Stimulated activated CD8-positive, alpha-beta memory T cell treated with anti-CD3 and anti-CD28 coated beads, Interleukin-2, amount 100 ng/mL, for 1 hour (primary cell): ENCODE data around the gene LRP5.

ENCODE experiments used
- DNase-seq, 2 donors: peaks; one replicate each; pipeline ENCODE4 v3.0.0-alpha.2; 2020; ENCODE audit warnings: low read depth in 2 of 2

Gene LRP5

GRCh38 chr11:68347345-68347744, 35.0 kb downstream of the LRP5 start:
- no peak for DNase-seq

GRCh38 chr11:68347841-68348240, 35.5 kb downstream of the LRP5 start:
- DNase-seq: no peak

GRCh38 chr11:68349461-68350249, 37.3 kb downstream of the LRP5 start:
- DNase-seq: no peak

- DNase-seq: no peak
These were observed 38.5 kb downstream of the LRP5 start for GRCh38 chr11:68350759-68351449.

GRCh38 chr11:68351450-68352275, 39.3 kb downstream of the LRP5 start:
- DNase-seq: no peak

GRCh38 chr11:68352591-68352990, 40.2 kb downstream of the LRP5 start:
- no peak for DNase-seq

- DNase-seq: no peak
These were observed 40.7 kb downstream of the LRP5 start for GRCh38 chr11:68353118-68353517.

- DNase-seq: no peak
These were observed 41.3 kb downstream of the LRP5 start for GRCh38 chr11:68353669-68354068.

GRCh38 chr11:68354148-68354872, 41.9 kb downstream of the LRP5 start:
- no peak for DNase-seq

GRCh38 chr11:68355471-68355870, 43.1 kb downstream of the LRP5 start:
- no peak for DNase-seq

- no peak for DNase-seq
These were observed 45.2 kb downstream of the LRP5 start for GRCh38 chr11:68357568-68357967.

GRCh38 chr11:68358416-68358815, 46.0 kb downstream of the LRP5 start:
- DNase-seq: no peak

GRCh38 chr11:68361702-68362101, 49.3 kb downstream of the LRP5 start:
- DNase-seq: no peak

- DNase-seq: no peak
These were observed 50.5 kb downstream of the LRP5 start for GRCh38 chr11:68362801-68363379.

- no peak for DNase-seq
These were observed 51.4 kb downstream of the LRP5 start for GRCh38 chr11:68363776-68364175.

GRCh38 chr11:68364581-68364980, 52.2 kb downstream of the LRP5 start:
- DNase-seq: no peak

- no peak for DNase-seq
These were observed 53.6 kb downstream of the LRP5 start for GRCh38 chr11:68365943-68366435.

GRCh38 chr11:68367252-68367651, 54.9 kb downstream of the LRP5 start:
- DNase-seq: no peak

GRCh38 chr11:68369756-68370155, 57.4 kb downstream of the LRP5 start:
- no peak for DNase-seq

GRCh38 chr11:68370211-68371111, 58.1 kb downstream of the LRP5 start:
- DNase-seq: no peak
